Mesenchymal stem cell (in vitro differentiated cells and primary cell): ENCODE results near the gene CD28.
A peak's percentile ranks its signal among the peaks of the same experiment; 100 is the strongest.

Experiments used
- DNase-seq: peaks from one replicate; pipeline ENCODE4 v3.0.0-alpha.2; 2013
- H2AFZ ChIP-seq: one replicate; pipeline ENCODE4 v1.6.1; 2013; ENCODE audit warnings: low read depth, mild to moderate bottlenecking, control low read depth, inconsistent platforms, low read length, moderate library complexity
- H2AK5ac ChIP-seq: 2 replicates; pipeline ENCODE4 v1.6.1; 2013; ENCODE audit warnings: low read length, moderate library complexity, mild to moderate bottlenecking, inconsistent platforms; ENCODE audit not compliant: severe bottlenecking
- H2BK120ac ChIP-seq: one replicate; pipeline ENCODE4 v1.6.1; 2013; ENCODE audit warnings: low read depth, mild to moderate bottlenecking, inconsistent platforms, low read length, moderate library complexity
- H2BK12ac ChIP-seq, 2 experiments: one replicate each; pipeline ENCODE4 v1.6.1; 2013; ENCODE audit warnings: inconsistent platforms in 2 of 2, low read length in 2 of 2, mild to moderate bottlenecking in 2 of 2, moderate library complexity in 2 of 2, control low read depth in 1 of 2
- H2BK15ac ChIP-seq: one replicate; pipeline ENCODE4 v1.6.1; 2013; ENCODE audit warnings: mild to moderate bottlenecking, low read depth, inconsistent platforms; ENCODE audit not compliant: poor library complexity, severe bottlenecking
- H2BK5ac ChIP-seq: 2 replicates; pipeline ENCODE4 v1.6.1; 2013; ENCODE audit warnings: low read depth, mild to moderate bottlenecking, low read length, control low read depth, inconsistent platforms; ENCODE audit not compliant: poor library complexity, severe bottlenecking
- H3K14ac ChIP-seq, 2 experiments: one replicate each; pipeline ENCODE4 v1.6.1; 2013; ENCODE audit warnings: inconsistent platforms in 2 of 2, low read length in 2 of 2, control low read depth in 1 of 2, mild to moderate bottlenecking in 1 of 2, moderate library complexity in 1 of 2
- H3K18ac ChIP-seq, 2 experiments: one replicate each; pipeline ENCODE4 v1.6.1; 2013; ENCODE audit warnings: inconsistent platforms in 2 of 2, low read length in 2 of 2, control low read depth in 1 of 2, low read depth in 1 of 2, mild to moderate bottlenecking in 1 of 2
- H3K23ac ChIP-seq, 2 experiments: one replicate each; pipeline ENCODE4 v1.6.1; 2013; ENCODE audit warnings: inconsistent platforms in 2 of 2, low read length in 2 of 2, mild to moderate bottlenecking in 2 of 2, moderate library complexity in 2 of 2, control low read depth in 1 of 2
- H3K27ac ChIP-seq: 2 replicates; pipeline ENCODE4 v1.5.1; 2013; ENCODE audit warnings: mild to moderate bottlenecking, moderate library complexity, low read length, control low read depth, inconsistent platforms; ENCODE audit not compliant: poor library complexity, severe bottlenecking
- H3K27me3 ChIP-seq, 2 experiments: 2 replicates each; pipeline versions ENCODE4 v1.6.1 to v1.7.0; 2013; ENCODE audit warnings: low read length in 2 of 2, mild to moderate bottlenecking in 2 of 2, moderate library complexity in 2 of 2, control low read depth in 1 of 2, inconsistent platforms in 1 of 2; ENCODE audit not compliant: control insufficient read depth in 1 of 2, insufficient read depth in 1 of 2
- H3K36me3 ChIP-seq, 2 experiments: 2 replicates each; pipeline versions ENCODE4 v1.6.1 to v1.7.0; 2013; ENCODE audit warnings: low read length in 2 of 2, control low read depth in 1 of 2, inconsistent platforms in 1 of 2, low read depth in 1 of 2, mild to moderate bottlenecking in 1 of 2; ENCODE audit not compliant: insufficient read depth in 2 of 2, control insufficient read depth in 1 of 2
- H3K4ac ChIP-seq, 2 experiments: one replicate each; pipeline ENCODE4 v1.6.1; 2013; ENCODE audit warnings: inconsistent platforms in 2 of 2, low read length in 2 of 2, mild to moderate bottlenecking in 2 of 2, moderate library complexity in 2 of 2, control low read depth in 1 of 2, low read depth in 1 of 2
- H3K4me1 ChIP-seq: 2 replicates; pipeline ENCODE4 v1.6.1; 2013; ENCODE audit warnings: low read depth, low read length, control low read depth; ENCODE audit not compliant: control insufficient read depth, insufficient read depth
- H3K4me2 ChIP-seq: 2 replicates; pipeline ENCODE4 v1.6.1; 2013; ENCODE audit warnings: low read length, mild to moderate bottlenecking, inconsistent platforms; ENCODE audit not compliant: poor library complexity, severe bottlenecking
- H3K4me3 ChIP-seq, 2 experiments: 2 replicates each; pipeline versions ENCODE4 v1.5.1 to v1.7.0; 2013; ENCODE audit warnings: low read length in 2 of 2, mild to moderate bottlenecking in 2 of 2, control low read depth in 1 of 2, low read depth in 1 of 2; ENCODE audit not compliant: insufficient read depth in 1 of 2
- H3K79me1 ChIP-seq: replicated peaks from 2 replicates; pipeline ENCODE4 v1.6.1; 2013; ENCODE audit warnings: mild to moderate bottlenecking, control low read depth, low read length, inconsistent platforms; ENCODE audit not compliant: poor library complexity, severe bottlenecking
- H3K9ac ChIP-seq: 2 replicates; pipeline ENCODE4 v1.7.0; 2013; ENCODE audit warnings: mild to moderate bottlenecking, low read length, moderate library complexity
- H3K9me3 ChIP-seq: 2 replicates; pipeline ENCODE4 v1.7.0; 2013; ENCODE audit warnings: mild to moderate bottlenecking, low read length; ENCODE audit not compliant: control insufficient read depth
- H4K8ac ChIP-seq: one replicate; pipeline ENCODE4 v1.6.1; 2013; ENCODE audit warnings: inconsistent platforms, mild to moderate bottlenecking, low read length, moderate library complexity
- H4K91ac ChIP-seq: one replicate; pipeline ENCODE4 v1.6.1; 2013; ENCODE audit warnings: mild to moderate bottlenecking, low read length, inconsistent platforms
- WGBS: methylation state at CpG from one replicate; pipeline ENCODE4 v1.1.7; 2013; ENCODE audit warnings: mixed read lengths; 5-methylcytosine and 5-hydroxymethylcytosine counted together

Gene CD28

GRCh38 chr2:203758841-203759689 lies 52.6 kb downstream of the CD28 start:
- H2AFZ ChIP-seq: no peak overlapping the region
- H2AK5ac ChIP-seq: no peak overlapping the region
- no peaks in the 10 kb centered on the region for H3K27me3 ChIP-seq
- H2BK5ac ChIP-seq: no peak overlapping the region
- peak overlapping the region; percentile 38 to 41 for H3K18ac ChIP-seq
- H3K9ac ChIP-seq: peak overlapping the region; percentile 41
- no peak overlapping the region for H3K4me2 ChIP-seq
- no peak overlapping the region for H3K4me3 ChIP-seq
- H3K9me3 ChIP-seq: peaks cover 6% of the 10 kb centered on the region
- peak; percentile 80 for DNase-seq
- no peak overlapping the region for H2BK120ac ChIP-seq
- H4K8ac ChIP-seq: no peak overlapping the region
- peak overlapping the region in 1 of 2 experiments; percentile 18 for H2BK12ac ChIP-seq
- H3K79me1 ChIP-seq: no peaks in the 10 kb centered on the region
- no peak overlapping the region for H3K4ac ChIP-seq
- H4K91ac ChIP-seq: no peak overlapping the region
- H3K4me1 ChIP-seq: peaks cover 14% of the 10 kb centered on the region
- no peak overlapping the region for H2BK15ac ChIP-seq
- H3K23ac ChIP-seq: no peak overlapping the region
- peak overlapping the region; percentile 18 for H3K27ac ChIP-seq
- H3K36me3 ChIP-seq: no peaks in the 10 kb centered on the region
- H3K14ac ChIP-seq: peak overlapping the region in 1 of 2 experiments; percentile 53
- 60% methylated on average over 4 of the region's 4 CpGs for WGBS

GRCh38 chr2:203759690-203760365 lies 53.4 kb downstream of the CD28 start:
- WGBS: 75% methylated on average over 4 of the region's 4 CpGs
- no peak overlapping the region for H3K4me3 ChIP-seq
- H2BK5ac ChIP-seq: no peak overlapping the region
- H3K23ac ChIP-seq: peak overlapping the region in 1 of 2 experiments; percentile 9
- H2BK12ac ChIP-seq: peak overlapping the region in 1 of 2 experiments; percentile 18
- no peaks in the 10 kb centered on the region for H3K79me1 ChIP-seq
- H3K36me3 ChIP-seq: no peaks in the 10 kb centered on the region
- peak; percentile 81 for DNase-seq
- H3K18ac ChIP-seq: peak overlapping the region; percentile 38 to 60
- H2AFZ ChIP-seq: no peak overlapping the region
- no peak overlapping the region for H2BK15ac ChIP-seq
- H3K27me3 ChIP-seq: no peaks in the 10 kb centered on the region
- H4K91ac ChIP-seq: no peak overlapping the region
- H3K9ac ChIP-seq: peak overlapping the region; percentile 41
- peak overlapping the region; percentile 27 for H3K27ac ChIP-seq
- no peak overlapping the region for H2BK120ac ChIP-seq
- peak overlapping the region in 1 of 2 experiments; percentile 1 for H3K14ac ChIP-seq
- no peak overlapping the region for H4K8ac ChIP-seq
- no peak overlapping the region for H3K4ac ChIP-seq
- H3K4me2 ChIP-seq: no peak overlapping the region
- H3K4me1 ChIP-seq: peaks cover 14% of the 10 kb centered on the region
- peaks cover 6% of the 10 kb centered on the region for H3K9me3 ChIP-seq
- H2AK5ac ChIP-seq: peak overlapping the region; percentile 53

- no peak overlapping the region for H3K4me2 ChIP-seq
- H3K36me3 ChIP-seq: no peaks in the 10 kb centered on the region
- H3K27ac ChIP-seq: no peak overlapping the region
- H3K4me1 ChIP-seq: peaks cover 14% of the 10 kb centered on the region
- no peak overlapping the region for H2AFZ ChIP-seq
- no peaks in the 10 kb centered on the region for H3K79me1 ChIP-seq
- H4K8ac ChIP-seq: no peak overlapping the region
- WGBS: 100% methylated on average over 1 of the region's 1 CpG
- no peak overlapping the region for H3K9ac ChIP-seq
- no peak overlapping the region for H4K91ac ChIP-seq
- no peaks in the 10 kb centered on the region for H3K27me3 ChIP-seq
- H2BK15ac ChIP-seq: no peak overlapping the region
- H3K4me3 ChIP-seq: no peak overlapping the region
- no peak overlapping the region for H3K14ac ChIP-seq
- no peak overlapping the region for H3K23ac ChIP-seq
- H3K4ac ChIP-seq: no peak overlapping the region
- H2BK120ac ChIP-seq: no peak overlapping the region
- no peak overlapping the region for H2BK12ac ChIP-seq
- H2AK5ac ChIP-seq: no peak overlapping the region
- DNase-seq: no peak
- H3K9me3 ChIP-seq: peaks cover 3% of the 10 kb centered on the region
- H2BK5ac ChIP-seq: no peak overlapping the region
- H3K18ac ChIP-seq: no peak overlapping the region
Measured at GRCh38 chr2:203761121-203761520, 54.7 kb downstream of the CD28 start.

- no peak overlapping the region for H3K18ac ChIP-seq
- no peaks in the 10 kb centered on the region for H3K9me3 ChIP-seq
- H3K27me3 ChIP-seq: no peaks in the 10 kb centered on the region
- no peak overlapping the region for H3K4ac ChIP-seq
- H4K91ac ChIP-seq: no peak overlapping the region
- no peak overlapping the region for H2BK12ac ChIP-seq
- no peaks in the 10 kb centered on the region for H3K79me1 ChIP-seq
- H3K27ac ChIP-seq: no peak overlapping the region
- no peak overlapping the region for H3K9ac ChIP-seq
- H3K4me3 ChIP-seq: no peak overlapping the region
- H2BK5ac ChIP-seq: no peak overlapping the region
- H3K23ac ChIP-seq: no peak overlapping the region
- no peak overlapping the region for H2BK120ac ChIP-seq
- H3K14ac ChIP-seq: no peak overlapping the region
- 100% methylated on average over 1 of the region's 1 CpG for WGBS
- H3K36me3 ChIP-seq: no peaks in the 10 kb centered on the region
- H4K8ac ChIP-seq: no peak overlapping the region
- H2BK15ac ChIP-seq: no peak overlapping the region
- no peak for DNase-seq
- no peak overlapping the region for H2AFZ ChIP-seq
- no peak overlapping the region for H3K4me2 ChIP-seq
- peaks cover 14% of the 10 kb centered on the region for H3K4me1 ChIP-seq
- no peak overlapping the region for H2AK5ac ChIP-seq
Measured at GRCh38 chr2:203763241-203763937, 57.0 kb downstream of the CD28 start.
